ENCODE data around the gene OTOR. TPM values are rescaled to one million over a fixed set of nuclear protein-coding genes. Genes with fewer than 3 reads are reported as not detected.

OTOR gene
- total RNA-seq, 1 donor from 2014 or later = not detected

DNA sequence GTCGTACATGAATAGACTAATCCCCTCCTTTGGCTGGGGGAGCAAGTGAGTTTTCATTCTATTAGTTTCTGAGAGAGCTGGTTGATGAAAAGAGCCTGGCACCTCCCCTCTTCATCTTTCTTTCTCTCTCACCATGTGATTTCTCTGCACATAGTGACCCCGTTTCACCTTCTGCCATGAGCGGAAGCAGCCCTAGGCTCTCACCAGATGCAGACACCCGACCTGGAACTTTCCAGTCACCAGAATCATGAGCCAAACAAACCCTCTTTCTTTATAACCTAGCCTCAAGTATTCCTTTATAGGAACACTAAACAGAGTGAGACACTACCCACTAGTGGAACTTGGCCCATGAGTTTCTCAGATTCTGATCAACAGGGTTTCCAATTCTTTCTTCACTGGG lies 16.4 kb downstream of the OTOR start:
- no peak overlapping the region for H3K27ac ChIP-seq (ENCODE audit: low read depth, low read length)
- H3K36me3 ChIP-seq (ENCODE audit: control insufficient read depth in 3 of 3, insufficient read depth in 3 of 3, low read length in 3 of 3) = no peaks in the 10 kb centered on the region
- H3K9me3 ChIP-seq (ENCODE audit: control insufficient read depth in 3 of 3, low read length in 3 of 3) = no peaks in the 10 kb centered on the region
- H3K4me1 ChIP-seq (ENCODE audit: control insufficient read depth in 3 of 3, insufficient read depth in 3 of 3, low read length in 3 of 3) = peaks cover 0 to 5% (median 2%) of the 10 kb centered on the region in 3 donors
- no peak overlapping the region for H3K9ac ChIP-seq (ENCODE audit: low read depth in 1 of 3, low read length in 3 of 3)
- H3K27me3 ChIP-seq (ENCODE audit: control insufficient read depth in 3 of 3, insufficient read depth in 3 of 3, low read length in 3 of 3) = peaks cover 0 to 10% (median 7%) of the 10 kb centered on the region in 3 donors
- H3K4me3 ChIP-seq (ENCODE audit: low read length in 3 of 3) = no peak overlapping the region

DNA sequence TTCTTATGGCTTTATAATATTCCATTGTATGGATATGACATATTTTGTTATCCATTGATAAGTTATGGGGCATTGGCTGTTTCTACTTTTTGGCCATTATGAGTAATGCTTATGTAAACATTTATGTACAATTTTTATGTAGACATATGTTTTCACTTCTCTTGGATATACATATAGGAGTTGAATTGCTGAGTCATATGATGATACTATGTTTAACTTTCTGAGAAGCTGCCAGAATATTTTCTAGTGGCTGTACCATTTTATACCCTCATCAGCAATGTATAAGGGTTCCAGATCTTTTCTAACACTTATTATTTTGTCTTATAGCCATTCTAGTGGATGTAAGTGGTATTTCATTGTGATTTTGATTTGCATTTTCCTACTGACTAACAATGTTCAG lies 23.1 kb downstream of the OTOR start:
- peaks cover 0 to 4% (median 0%) of the 10 kb centered on the region in 3 donors for H3K27me3 ChIP-seq (ENCODE audit: control insufficient read depth in 3 of 3, insufficient read depth in 3 of 3, low read length in 3 of 3)

DNA sequence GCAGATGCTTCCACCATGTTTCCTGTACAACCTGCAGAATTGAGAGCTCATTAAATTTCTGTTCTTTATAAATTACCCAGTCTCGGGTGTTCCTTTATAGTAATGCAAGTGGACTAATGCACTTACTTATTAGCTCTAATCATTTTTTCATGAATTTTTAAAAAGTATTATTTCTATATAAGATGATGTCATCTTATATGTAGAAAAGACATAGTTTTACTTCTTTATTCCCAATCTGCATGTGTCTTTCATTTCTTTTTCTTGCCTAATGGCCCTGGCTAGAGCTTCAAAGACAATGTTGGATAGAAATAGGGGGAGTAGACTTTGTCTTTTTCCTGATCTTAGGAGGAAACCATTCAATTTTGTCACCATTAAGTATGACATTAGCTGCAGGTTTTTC lies 27.8 kb downstream of the OTOR start:
- Histone ChIP-seq H3K4me1 (ENCODE audit: control insufficient read depth in 3 of 3, insufficient read depth in 3 of 3, low read length in 3 of 3) (no peaks in the 10 kb centered on the region), H3K36me3 (ENCODE audit: control insufficient read depth in 3 of 3, insufficient read depth in 3 of 3, low read length in 3 of 3) (no peaks in the 10 kb centered on the region), H3K9ac (ENCODE audit: low read depth in 1 of 3, low read length in 3 of 3) (no peak overlapping the region), H3K4me3 (ENCODE audit: low read length in 3 of 3) (no peak overlapping the region), H3K27ac (ENCODE audit: low read depth, low read length) (no peak overlapping the region), H3K27me3 (ENCODE audit: control insufficient read depth in 3 of 3, insufficient read depth in 3 of 3, low read length in 3 of 3) (no peaks in the 10 kb centered on the region), H3K9me3 (ENCODE audit: control insufficient read depth in 3 of 3, low read length in 3 of 3) (no peaks in the 10 kb centered on the region)

More for the DNA sequence above, 23.1 kb downstream of the OTOR start:
- H3K9me3 ChIP-seq (ENCODE audit: control insufficient read depth in 3 of 3, low read length in 3 of 3) = no peaks in the 10 kb centered on the region
- no peaks in the 10 kb centered on the region for H3K36me3 ChIP-seq (ENCODE audit: control insufficient read depth in 3 of 3, insufficient read depth in 3 of 3, low read length in 3 of 3)
- H3K27ac ChIP-seq (ENCODE audit: low read depth, low read length) = no peak overlapping the region
- H3K4me3 ChIP-seq (ENCODE audit: low read length in 3 of 3) = no peak overlapping the region
- no peak overlapping the region for H3K9ac ChIP-seq (ENCODE audit: low read depth in 1 of 3, low read length in 3 of 3)
- H3K4me1 ChIP-seq (ENCODE audit: control insufficient read depth in 3 of 3, insufficient read depth in 3 of 3, low read length in 3 of 3) = no peaks in the 10 kb centered on the region

DNA sequence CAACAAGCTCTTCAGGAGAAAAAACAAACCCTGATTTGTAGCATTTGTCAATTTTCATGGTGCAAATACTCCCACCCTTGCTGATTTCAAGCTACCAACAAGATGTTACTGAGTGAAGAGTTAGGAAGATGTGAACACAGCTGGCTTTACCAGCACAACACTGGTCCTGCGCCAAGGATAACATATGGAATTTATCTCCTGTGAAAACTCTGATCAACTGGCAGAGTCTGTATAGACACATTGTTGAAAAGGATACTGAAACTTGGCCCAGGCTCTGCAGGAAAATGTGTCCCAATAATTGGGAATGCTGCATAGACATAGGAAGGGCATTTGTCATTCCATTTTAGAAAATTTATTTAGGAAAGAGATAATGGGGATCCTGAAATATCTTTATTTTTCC lies 29.0 kb downstream of the OTOR start:
- H3K4me3 ChIP-seq (ENCODE audit: low read length in 3 of 3) = no peak overlapping the region
- no peaks in the 10 kb centered on the region for H3K9me3 ChIP-seq (ENCODE audit: control insufficient read depth in 3 of 3, low read length in 3 of 3)
- no peaks in the 10 kb centered on the region for H3K36me3 ChIP-seq (ENCODE audit: control insufficient read depth in 3 of 3, insufficient read depth in 3 of 3, low read length in 3 of 3)
- H3K27me3 ChIP-seq (ENCODE audit: control insufficient read depth in 3 of 3, insufficient read depth in 3 of 3, low read length in 3 of 3) = no peaks in the 10 kb centered on the region
- H3K4me1 ChIP-seq (ENCODE audit: control insufficient read depth in 3 of 3, insufficient read depth in 3 of 3, low read length in 3 of 3) = no peaks in the 10 kb centered on the region
- H3K27ac ChIP-seq (ENCODE audit: low read depth, low read length) = no peak overlapping the region
- no peak overlapping the region for H3K9ac ChIP-seq (ENCODE audit: low read depth in 1 of 3, low read length in 3 of 3)

DNA sequence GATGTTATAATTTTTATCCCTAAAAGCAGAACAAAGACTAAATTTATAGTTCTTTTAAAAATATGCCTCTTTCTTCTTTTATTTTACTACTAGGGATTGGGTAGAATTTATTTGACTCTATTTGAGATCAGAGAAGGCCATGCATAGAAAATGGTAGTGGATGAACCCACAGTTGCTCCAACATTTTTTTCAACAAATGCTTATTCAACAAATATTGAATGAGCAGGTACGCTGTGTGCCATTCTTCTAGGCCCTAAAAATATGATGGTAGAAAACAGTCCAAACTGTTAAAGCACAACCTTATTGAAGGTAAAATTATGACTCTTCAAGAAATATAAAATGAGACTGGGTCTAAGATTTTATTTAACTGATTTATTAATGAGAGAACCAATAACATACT lies 30.0 kb downstream of the OTOR start:
- Histone ChIP-seq H3K9me3 (ENCODE audit: control insufficient read depth in 3 of 3, low read length in 3 of 3) (no peaks in the 10 kb centered on the region), H3K9ac (ENCODE audit: low read depth in 1 of 3, low read length in 3 of 3) (no peak overlapping the region), H3K27me3 (ENCODE audit: control insufficient read depth in 3 of 3, insufficient read depth in 3 of 3, low read length in 3 of 3) (no peaks in the 10 kb centered on the region), H3K4me3 (ENCODE audit: low read length in 3 of 3) (no peak overlapping the region), H3K27ac (ENCODE audit: low read depth, low read length) (no peak overlapping the region), H3K4me1 (ENCODE audit: control insufficient read depth in 3 of 3, insufficient read depth in 3 of 3, low read length in 3 of 3) (no peaks in the 10 kb centered on the region), H3K36me3 (ENCODE audit: control insufficient read depth in 3 of 3, insufficient read depth in 3 of 3, low read length in 3 of 3) (no peaks in the 10 kb centered on the region)

DNA sequence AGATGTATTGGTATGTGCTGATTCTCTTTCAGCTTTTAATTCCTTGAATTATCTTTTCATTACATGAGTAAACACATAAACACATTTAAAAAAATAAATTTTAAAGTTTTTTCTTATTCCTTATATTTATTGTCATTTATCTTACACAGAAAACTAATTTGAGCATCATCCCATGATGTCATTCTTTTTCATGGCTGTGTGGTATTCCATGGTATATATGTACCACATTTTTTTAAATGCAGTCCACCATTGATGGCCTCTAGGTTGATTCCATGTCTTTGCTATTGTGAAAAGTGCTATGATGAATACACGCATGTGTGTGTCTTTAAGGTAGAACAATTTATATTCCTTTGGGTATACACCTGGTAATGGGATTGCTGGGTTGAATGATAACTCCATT lies 33.3 kb downstream of the OTOR start:
- Histone ChIP-seq H3K36me3 (ENCODE audit: control insufficient read depth in 3 of 3, insufficient read depth in 3 of 3, low read length in 3 of 3) (no peaks in the 10 kb centered on the region), H3K4me3 (ENCODE audit: low read length in 3 of 3) (no peak overlapping the region), H3K9ac (ENCODE audit: low read depth in 1 of 3, low read length in 3 of 3) (no peak overlapping the region), H3K27ac (ENCODE audit: low read depth, low read length) (no peak overlapping the region), H3K27me3 (ENCODE audit: control insufficient read depth in 3 of 3, insufficient read depth in 3 of 3, low read length in 3 of 3) (no peaks in the 10 kb centered on the region), H3K4me1 (ENCODE audit: control insufficient read depth in 3 of 3, insufficient read depth in 3 of 3, low read length in 3 of 3) (no peaks in the 10 kb centered on the region), H3K9me3 (ENCODE audit: control insufficient read depth in 3 of 3, low read length in 3 of 3) (no peaks in the 10 kb centered on the region)

DNA sequence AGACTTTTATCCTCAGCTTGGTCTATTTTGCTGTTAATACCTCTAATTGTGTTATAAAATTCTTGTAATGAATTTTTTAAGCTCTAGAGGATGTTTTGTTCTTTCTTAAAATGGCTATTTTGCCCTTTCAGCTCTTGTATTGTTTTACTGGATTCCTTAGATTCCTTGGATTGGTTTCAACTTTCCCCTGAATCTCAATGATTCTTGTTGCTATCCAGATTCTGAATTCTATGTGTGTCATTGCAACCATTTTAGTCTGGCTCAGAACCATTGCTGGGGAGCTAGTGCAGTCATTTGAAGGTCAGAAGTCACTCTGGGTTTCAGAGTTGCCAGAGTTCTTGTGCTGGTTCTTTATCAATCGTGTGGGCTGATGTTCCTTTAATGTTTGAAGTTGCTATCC lies 37.1 kb downstream of the OTOR start:
- Histone ChIP-seq H3K4me1 (ENCODE audit: control insufficient read depth in 3 of 3, insufficient read depth in 3 of 3, low read length in 3 of 3) (no peaks in the 10 kb centered on the region), H3K4me3 (ENCODE audit: low read length in 3 of 3) (no peak overlapping the region), H3K27me3 (ENCODE audit: control insufficient read depth in 3 of 3, insufficient read depth in 3 of 3, low read length in 3 of 3) (no peaks in the 10 kb centered on the region), H3K27ac (ENCODE audit: low read depth, low read length) (no peak overlapping the region), H3K9ac (ENCODE audit: low read depth in 1 of 3, low read length in 3 of 3) (no peak overlapping the region), H3K9me3 (ENCODE audit: control insufficient read depth in 3 of 3, low read length in 3 of 3) (no peaks in the 10 kb centered on the region), H3K36me3 (ENCODE audit: control insufficient read depth in 3 of 3, insufficient read depth in 3 of 3, low read length in 3 of 3) (no peaks in the 10 kb centered on the region)

Other genes with a start within 250 kb of the OTOR start
- gene KIF16B, start 174.9 kb upstream of the OTOR start, total RNA-seq = 42.8 TPM
- gene SNRPB2, start 18.3 kb upstream of the OTOR start, total RNA-seq = 31.8 TPM